Stomach (tissue), 4 donors: ENCODE data around the gene BRD2.

Experiments used
- EP300 ChIP-seq: sonication (generic); formaldehyde crosslinking; IDR thresholded peaks from one replicate; pipeline ENCODE4 v1.6.1; 2017; ENCODE audit warnings: antibody characterized with exemption
- POLR2AphosphoS5 ChIP-seq, 3 donors: sonication (generic); formaldehyde crosslinking; IDR thresholded peaks; one replicate each; pipeline ENCODE4 v1.6.1; 2016; ENCODE audit warnings: antibody characterized with exemption in 3 of 3
- TF ChIP-seq, protein P1 (sequence below), 7 experiments: fragments of 450-650 bp in 4 of 7; fragments of 200-600 bp in 3 of 7; sonication (generic) in 3 of 7; IDR thresholded peaks; one replicate each; pipeline ENCODE4 v1.5.1; 2016 to 2019; ENCODE audit warnings: antibody characterized with exemption in 7 of 7, control low read depth in 2 of 7, mild to moderate bottlenecking in 1 of 7

DNA sequence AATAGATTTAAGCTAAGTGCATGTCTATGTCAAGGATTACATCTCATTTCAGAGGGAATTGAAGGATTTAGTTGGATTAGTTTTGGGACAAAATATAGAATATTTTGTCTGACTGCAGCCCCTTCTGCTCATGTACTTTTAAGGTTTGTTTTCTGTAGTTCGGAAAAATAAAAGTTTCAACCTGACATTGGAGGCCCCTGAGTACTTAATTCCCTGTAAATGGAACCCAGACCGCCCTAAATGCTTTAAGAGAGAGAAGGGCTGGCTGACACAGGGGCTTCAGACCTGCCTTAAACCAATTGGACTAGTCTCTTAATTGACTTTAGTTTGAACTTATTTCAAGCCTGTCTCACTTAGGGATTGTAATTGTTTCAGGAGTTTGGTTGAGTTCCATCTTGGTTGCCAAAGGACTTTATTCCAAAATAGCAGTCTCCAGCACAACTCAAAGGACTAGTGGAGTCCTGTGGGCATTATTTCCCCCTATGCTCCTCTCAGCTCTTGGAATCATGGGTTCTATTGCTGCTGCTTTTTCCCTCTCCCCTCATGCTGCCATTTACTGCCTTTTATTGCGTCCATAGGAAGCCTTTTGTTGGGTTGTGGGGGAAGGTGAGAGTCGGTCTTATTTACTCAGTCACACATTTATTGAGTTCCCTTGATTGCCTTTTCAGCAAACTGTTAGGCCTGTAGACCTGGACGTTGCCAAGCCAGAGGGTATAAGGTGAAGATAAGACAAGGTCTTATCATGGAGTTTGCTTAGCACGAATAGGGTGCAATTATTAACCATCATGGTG lies 14.5 kb downstream of the BRD2 start:
- TF ChIP-seq, protein P1, sequence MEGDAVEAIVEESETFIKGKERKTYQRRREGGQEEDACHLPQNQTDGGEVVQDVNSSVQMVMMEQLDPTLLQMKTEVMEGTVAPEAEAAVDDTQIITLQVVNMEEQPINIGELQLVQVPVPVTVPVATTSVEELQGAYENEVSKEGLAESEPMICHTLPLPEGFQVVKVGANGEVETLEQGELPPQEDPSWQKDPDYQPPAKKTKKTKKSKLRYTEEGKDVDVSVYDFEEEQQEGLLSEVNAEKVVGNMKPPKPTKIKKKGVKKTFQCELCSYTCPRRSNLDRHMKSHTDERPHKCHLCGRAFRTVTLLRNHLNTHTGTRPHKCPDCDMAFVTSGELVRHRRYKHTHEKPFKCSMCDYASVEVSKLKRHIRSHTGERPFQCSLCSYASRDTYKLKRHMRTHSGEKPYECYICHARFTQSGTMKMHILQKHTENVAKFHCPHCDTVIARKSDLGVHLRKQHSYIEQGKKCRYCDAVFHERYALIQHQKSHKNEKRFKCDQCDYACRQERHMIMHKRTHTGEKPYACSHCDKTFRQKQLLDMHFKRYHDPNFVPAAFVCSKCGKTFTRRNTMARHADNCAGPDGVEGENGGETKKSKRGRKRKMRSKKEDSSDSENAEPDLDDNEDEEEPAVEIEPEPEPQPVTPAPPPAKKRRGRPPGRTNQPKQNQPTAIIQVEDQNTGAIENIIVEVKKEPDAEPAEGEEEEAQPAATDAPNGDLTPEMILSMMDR (IDR thresholded peaks at IDR 0.05) = no peak
- TF ChIP-seq EP300 (no peak), POLR2AphosphoS5 (IDR thresholded peaks at IDR 0.05) (peak in 2 of 3 donors; percentile 31 to 58)
